Endothelial cell (in vitro differentiated cells): ENCODE data around the gene SVOP. TPM values are rescaled to one million over a fixed set of nuclear protein-coding genes. Genes with fewer than 3 reads are reported as not detected.

Experiments
- DNase-seq: peaks from one replicate; pipeline ENCODE4 v3.0.0; 2021; ENCODE audit warnings: low spot score
- H3K27ac Mint-ChIP-seq: one replicate; pipeline ENCODE4 v1.8.0; 2021; ENCODE audit warnings: mixed read lengths, inconsistent platforms; ENCODE audit not compliant: unreplicated experiment
- H3K27me3 Mint-ChIP-seq: one replicate; pipeline ENCODE4 v1.8.0; 2021; ENCODE audit warnings: mild to moderate bottlenecking, moderate library complexity, mixed read lengths, inconsistent platforms; ENCODE audit not compliant: unreplicated experiment
- H3K36me3 Mint-ChIP-seq: one replicate; pipeline ENCODE4 v1.8.0; 2021; ENCODE audit warnings: mild to moderate bottlenecking, low read depth, mixed read lengths, inconsistent platforms; ENCODE audit not compliant: unreplicated experiment
- H3K4me1 Mint-ChIP-seq: one replicate; pipeline ENCODE4 v1.8.0; 2021; ENCODE audit warnings: mild to moderate bottlenecking, mixed read lengths, inconsistent platforms; ENCODE audit not compliant: unreplicated experiment
- H3K4me3 Mint-ChIP-seq: one replicate; pipeline ENCODE4 v1.8.0; 2021; ENCODE audit warnings: mild to moderate bottlenecking, mixed read lengths, inconsistent platforms; ENCODE audit not compliant: unreplicated experiment
- H3K9me3 Mint-ChIP-seq: one replicate; pipeline ENCODE4 v1.8.0; 2021; ENCODE audit warnings: mixed read lengths, inconsistent platforms; ENCODE audit not compliant: unreplicated experiment
- CTCF ChIP-seq: fragments of 200-600 bp; sonication (generic); IDR thresholded peaks from one replicate; pipeline ENCODE4 v1.5.0; 2021; ENCODE audit warnings: antibody characterized with exemption; ENCODE audit not compliant: unreplicated experiment
- total RNA-seq: library from RNA; stranded (reverse); fragmentation: NEBNext Ultra II Directional; extraction: Animal tissue kit (Norgen Biotek cat#: 25700); gene quantifications from one replicate; pipeline ENCODE4 v1.2.1, GENCODE V29; 2021; ENCODE audit not compliant: unreplicated experiment

The SVOP gene
- total RNA-seq, 1 donor from 2014 or later: 0.15 TPM

GRCh38 chr12:108881953-108882352 is 138.9 kb downstream of the SVOP start:
- no peak overlapping the region for H3K4me3 Mint-ChIP-seq
- H3K9me3 Mint-ChIP-seq: no peaks in the 10 kb centered on the region
- DNase-seq: no peak
- peaks cover 6% of the 10 kb centered on the region for H3K4me1 Mint-ChIP-seq
- no peak overlapping the region for H3K27ac Mint-ChIP-seq
- no peak for TF ChIP-seq CTCF
- no peaks in the 10 kb centered on the region for H3K27me3 Mint-ChIP-seq
- H3K36me3 Mint-ChIP-seq: no peaks in the 10 kb centered on the region

GRCh38 chr12:108879615-108880254 is 141.1 kb downstream of the SVOP start, which contains the start of gene DAO:
TSS of gene DAO (plus strand) at chr12:108880092. CDS start at chr12:108885007, 4,915 bp downstream.
- peaks cover 3% of the 10 kb centered on the region for H3K27me3 Mint-ChIP-seq

GRCh38 chr12:108876550-108876949 is 144.3 kb downstream of the SVOP start:
- TF ChIP-seq CTCF: no peak
- no peak for DNase-seq
- Mint-ChIP-seq H3K27ac (no peak overlapping the region), H3K9me3 (no peaks in the 10 kb centered on the region), H3K36me3 (no peaks in the 10 kb centered on the region), H3K4me3 (no peak overlapping the region), H3K27me3 (peaks cover 3% of the 10 kb centered on the region), H3K4me1 (peaks cover 9% of the 10 kb centered on the region)

More at GRCh38 chr12:108879615-108880254, 141.1 kb downstream of the SVOP start, which contains the start of gene DAO:
- H3K27ac Mint-ChIP-seq: no peak within 1 kb of the TSS
- no peak for DNase-seq
- H3K36me3 Mint-ChIP-seq: no peaks in the 10 kb centered on the region
- no peaks in the 10 kb centered on the region for H3K9me3 Mint-ChIP-seq
- no peak for TF ChIP-seq CTCF
- peaks cover 9% of the 10 kb centered on the region for H3K4me1 Mint-ChIP-seq
- H3K4me3 Mint-ChIP-seq: no peak within 1 kb of the TSS

- Mint-ChIP-seq H3K4me3 (no peak overlapping the region), H3K36me3 (no peaks in the 10 kb centered on the region), H3K27ac (no peak overlapping the region), H3K27me3 (peaks cover 3% of the 10 kb centered on the region), H3K9me3 (no peaks in the 10 kb centered on the region), H3K4me1 (peaks cover 9% of the 10 kb centered on the region)
- no peak for DNase-seq
- no peak for TF ChIP-seq CTCF
Measured at GRCh38 chr12:108875682-108876361, 145.0 kb downstream of the SVOP start.

GRCh38 chr12:108875280-108875679 is 145.6 kb downstream of the SVOP start:
- TF ChIP-seq CTCF: no peak
- DNase-seq: no peak
- H3K27ac Mint-ChIP-seq: no peak overlapping the region
- H3K9me3 Mint-ChIP-seq: no peaks in the 10 kb centered on the region
- no peak overlapping the region for H3K4me3 Mint-ChIP-seq
- H3K27me3 Mint-ChIP-seq: peaks cover 3% of the 10 kb centered on the region
- H3K36me3 Mint-ChIP-seq: no peaks in the 10 kb centered on the region
- H3K4me1 Mint-ChIP-seq: peaks cover 9% of the 10 kb centered on the region
